H1 (cell line): ENCODE measurements around the gene ASCC2. TPM values are rescaled to one million over a fixed set of nuclear protein-coding genes. Genes with fewer than 3 reads are reported as not detected.

Experiments
- CTCF ChIA-PET: fragments of 300-600 bp; sonication (Branson Sonifier 250); formaldehyde crosslinking; loops from one replicate; lab custom pipeline; 2021; ENCODE audit not compliant: partially characterized antibody; lab: Charles Lee
- POLR2A ChIA-PET: fragments of 300-600 bp; sonication (Branson Sonifier 250); formaldehyde crosslinking; loops from one replicate; lab custom pipeline; 2021; ENCODE audit warnings: inconsistent platforms; ENCODE audit not compliant: partially characterized antibody; lab: Charles Lee
- DNase-seq, 2 experiments: peaks; one replicate each; pipeline versions ENCODE4 v3.0.0 to v3.0.0-alpha.2; 2010 to 2022; ENCODE audit warnings: low spot score in 2 of 2, low read depth in 1 of 2, mixed read lengths in 1 of 2
- FAIRE-seq: peaks from 2 replicates; lab custom pipeline; 2011; peaks lifted over from hg19 to GRCh38; lab: Jason Lieb, UNC
- H2AFZ ChIP-seq: 2 replicates; pipeline ENCODE4 v1.8.1; 2012; ENCODE audit warnings: low read length, inconsistent platforms
- H2AK5ac ChIP-seq: 2 replicates; pipeline ENCODE4 v1.6.1; 2013; ENCODE audit warnings: low read depth, low read length
- H2BK120ac ChIP-seq: replicated peaks from 2 replicates; pipeline ENCODE3; 2013; ENCODE audit warnings: low read depth, low read length, inconsistent platforms
- H2BK12ac ChIP-seq: 2 replicates; pipeline ENCODE4 v1.6.1; 2013; ENCODE audit warnings: low read depth, low read length
- H2BK15ac ChIP-seq: 2 replicates; pipeline ENCODE4 v1.6.1; 2013; ENCODE audit warnings: low read length
- H2BK20ac ChIP-seq: 2 replicates; pipeline ENCODE4 v1.6.1; 2013; ENCODE audit warnings: low read length
- H2BK5ac ChIP-seq: 2 replicates; pipeline ENCODE4 v1.6.1; 2013; ENCODE audit warnings: low read depth, low read length
- H3K14ac ChIP-seq: 2 replicates; pipeline ENCODE4 v1.6.1; 2013; ENCODE audit warnings: inconsistent platforms; ENCODE audit not compliant: insufficient read length
- H3K18ac ChIP-seq: 2 replicates; pipeline ENCODE4 v1.6.1; 2013; ENCODE audit warnings: low read length; ENCODE audit errors: extremely low read depth
- H3K23ac ChIP-seq: 2 replicates; pipeline ENCODE4 v1.6.1; 2013; ENCODE audit warnings: inconsistent platforms; ENCODE audit not compliant: insufficient read length
- H3K23me2 ChIP-seq: 2 replicates; pipeline ENCODE4 v1.6.1; 2013; ENCODE audit warnings: low read depth, low read length
- H3K27ac ChIP-seq: 2 replicates; pipeline ENCODE4 v1.6.1; 2011; ENCODE audit warnings: low read depth, low read length, inconsistent platforms
- H3K27me3 ChIP-seq, 4 experiments: replicated peaks in 1 of 4; 1 replicate in 1 of 4; 2 replicates in 3 of 4; pipeline versions ENCODE4 v1.6.1 to v1.8.1; 2011 to 2013; ENCODE audit warnings: low read length in 3 of 4, mild to moderate bottlenecking in 3 of 4, inconsistent platforms in 2 of 4, mixed read lengths in 2 of 4, moderate library complexity in 1 of 4; ENCODE audit not compliant: control insufficient read depth in 3 of 4, insufficient read depth in 3 of 4; ENCODE audit errors: extremely low read depth in 1 of 4
- H3K36me3 ChIP-seq, 4 experiments: 2 replicates each; pipeline versions ENCODE4 v1.6.1 to v1.8.1; 2011 to 2013; ENCODE audit warnings: mild to moderate bottlenecking in 4 of 4, low read length in 3 of 4, moderate library complexity in 2 of 4, control low read depth in 1 of 4, inconsistent platforms in 1 of 4; ENCODE audit not compliant: insufficient read depth in 4 of 4, control insufficient read depth in 2 of 4
- H3K4ac ChIP-seq: replicated peaks from 2 replicates; pipeline ENCODE3; 2013; ENCODE audit warnings: low read length, low read depth, mixed read lengths, inconsistent platforms; ENCODE audit not compliant: insufficient read length
- H3K4me1 ChIP-seq, 4 experiments: replicated peaks in 1 of 4; 1 replicate in 1 of 4; 2 replicates in 3 of 4; pipeline versions ENCODE4 v1.6.1 to v1.8.1; 2011 to 2013; ENCODE audit warnings: low read length in 3 of 4, inconsistent platforms in 2 of 4, mixed read lengths in 1 of 4; ENCODE audit not compliant: insufficient read depth in 4 of 4, control insufficient read depth in 3 of 4
- H3K4me2 ChIP-seq, 2 experiments: 2 replicates each; pipeline versions ENCODE4 v1.6.1 to v1.8.1; 2011 to 2013; ENCODE audit warnings: low read depth in 2 of 2, low read length in 2 of 2, control low read depth in 1 of 2, inconsistent platforms in 1 of 2, mild to moderate bottlenecking in 1 of 2; ENCODE audit not compliant: insufficient read depth in 1 of 2
- H3K4me3 ChIP-seq, 4 experiments: fragments of 200-600, 300-600 bp in 1 of 4; sonication (generic), shearing (Covaris generic), sonication (Bioruptor Twin) in 1 of 4; 2 replicates each; pipeline versions ENCODE4 v1.5.1 to v1.8.1; 2011 to 2016; ENCODE audit warnings: low read length in 4 of 4, low read depth in 3 of 4, control low read depth in 2 of 4, inconsistent platforms in 2 of 4, mild to moderate bottlenecking in 2 of 4, mixed read lengths in 1 of 4, moderate library complexity in 1 of 4; ENCODE audit not compliant: insufficient read depth in 2 of 4; ENCODE audit errors: extremely low read depth in 1 of 4
- H3K56ac ChIP-seq: replicated peaks from 2 replicates; pipeline ENCODE3; 2013; ENCODE audit warnings: low read depth, mild to moderate bottlenecking, mixed read lengths, low read length, inconsistent platforms; ENCODE audit not compliant: insufficient read length
- H3K79me1 ChIP-seq: 2 replicates; pipeline ENCODE4 v1.6.1; 2013; ENCODE audit warnings: low read depth, low read length, control low read depth
- H3K79me2 ChIP-seq, 2 experiments: 2 replicates each; pipeline versions ENCODE4 v1.6.1 to v1.8.1; 2012 to 2013; ENCODE audit warnings: low read length in 2 of 2, mild to moderate bottlenecking in 2 of 2, inconsistent platforms in 1 of 2; ENCODE audit not compliant: insufficient read depth in 2 of 2, control insufficient read depth in 1 of 2
- H3K9ac ChIP-seq, 4 experiments: replicated peaks in 1 of 4; 1 replicate in 1 of 4; 2 replicates in 3 of 4; pipeline versions ENCODE4 v1.6.1 to v1.8.1; 2011 to 2013; ENCODE audit warnings: low read depth in 3 of 4, low read length in 3 of 4, control low read depth in 2 of 4, mild to moderate bottlenecking in 2 of 4, moderate library complexity in 2 of 4, inconsistent platforms in 1 of 4; ENCODE audit errors: extremely low read depth in 1 of 4
- H3K9me3 ChIP-seq, 2 experiments: 2 replicates each; pipeline versions ENCODE4 v1.6.1 to v1.8.1; 2012 to 2013; ENCODE audit warnings: mild to moderate bottlenecking in 2 of 2, moderate library complexity in 2 of 2, control low read depth in 1 of 2, inconsistent platforms in 1 of 2, low read depth in 1 of 2, low read length in 1 of 2, mixed read lengths in 1 of 2; ENCODE audit not compliant: insufficient read depth in 2 of 2
- H4K20me1 ChIP-seq, 2 experiments: replicated peaks in 1 of 2; 2 replicates each; pipeline versions ENCODE3 to v1.8.1; 2011 to 2013; ENCODE audit warnings: inconsistent platforms in 2 of 2, low read length in 2 of 2, mild to moderate bottlenecking in 1 of 2; ENCODE audit not compliant: insufficient read depth in 2 of 2, control insufficient read depth in 1 of 2
- H4K5ac ChIP-seq: 2 replicates; pipeline ENCODE4 v1.6.1; 2013; ENCODE audit warnings: low read length, low read depth, mixed read lengths, inconsistent platforms; ENCODE audit not compliant: insufficient read length
- H4K8ac ChIP-seq: 2 replicates; pipeline ENCODE4 v1.8.0; 2013; ENCODE audit warnings: mild to moderate bottlenecking, moderate library complexity, low read length, inconsistent platforms; ENCODE audit not compliant: insufficient read depth; ENCODE audit errors: extremely low read depth
- H4K91ac ChIP-seq: replicated peaks from 2 replicates; pipeline ENCODE3; 2013; ENCODE audit warnings: low read length, mixed read lengths, inconsistent platforms; ENCODE audit not compliant: insufficient read length
- BRCA1 ChIP-seq: IDR thresholded peaks from 2 replicates; pipeline ENCODE4 v1.6.1; 2012; ENCODE audit warnings: low read depth, low read length, improper control_type of control experiment
- CTBP2 ChIP-seq: IDR thresholded peaks from 2 replicates; pipeline ENCODE4 v1.7.0; 2011; ENCODE audit warnings: borderline replicate concordance, mild to moderate bottlenecking, moderate library complexity, mixed read lengths, low read length; ENCODE audit not compliant: insufficient read depth, insufficient read length
- EZH2 ChIP-seq: fragments of 200-600 bp; sonication (generic); IDR thresholded peaks from 2 replicates; pipeline ENCODE4 v1.7.1; 2012; ENCODE audit warnings: low read depth, mild to moderate bottlenecking, moderate library complexity, low read length, inconsistent platforms; ENCODE audit not compliant: severe bottlenecking
- NANOG ChIP-seq: IDR thresholded peaks from 2 replicates; pipeline ENCODE4 v1.6.1; 2011; ENCODE audit warnings: low read length, low read depth, mild to moderate bottlenecking, inconsistent platforms; ENCODE audit not compliant: insufficient read depth, poor library complexity, severe bottlenecking
- NRF1 ChIP-seq: IDR thresholded peaks from 2 replicates; pipeline ENCODE4 v1.6.1; 2011; ENCODE audit warnings: mild to moderate bottlenecking, low read depth, low read length, improper control_type of control experiment
- RBBP5 ChIP-seq: IDR thresholded peaks from 2 replicates; pipeline ENCODE4 v1.7.1; 2012; ENCODE audit warnings: low read depth, mild to moderate bottlenecking, inconsistent platforms, low read length, moderate library complexity, borderline replicate concordance
- SRF ChIP-seq: IDR thresholded peaks from 2 replicates; pipeline ENCODE4 v1.6.1; 2011; ENCODE audit warnings: mild to moderate bottlenecking, low read depth, low read length, moderate library complexity
- WGBS, 2 experiments: shearing (Covaris generic) in 1 of 2; methylation state at CpG; one replicate each; pipeline versions ENCODE4 v1.1.6 to v1.1.7; 2013 to 2015; ENCODE audit warnings: low lambda C conversion rate in 2 of 2, mixed read lengths in 2 of 2, inconsistent platforms in 1 of 2, low coverage in 1 of 2, missing lambda C conversion rate in 1 of 2; ENCODE audit not compliant: insufficient replicate concordance in 2 of 2, insufficient coverage in 1 of 2, insufficient read length in 1 of 2; ENCODE audit errors: extremely low coverage in 1 of 2, missing lambda C conversion rate in 1 of 2; 5-methylcytosine and 5-hydroxymethylcytosine counted together
- polyA plus RNA-seq, 7 experiments: library from polyadenylated mRNA; depleted of rRNA in 3 of 7; stranded (reverse) in 5 of 7; unstranded in 2 of 7; fragments of >200 nt in 5 of 7; fragments of 200-250 nt in 2 of 7; gene quantifications; 1 replicate in 5 of 7; 2 replicates in 1 of 7; 4 replicates in 1 of 7; pipeline versions ENCODE4 v1.2.1 to v1.2.3, GENCODE V29; 2011 to 2013; ENCODE audit warnings: missing spikeins in 2 of 7, mixed read lengths in 2 of 7
- total RNA-seq: library from RNA; stranded (reverse); fragmentation: NEBNext Ultra II Directional; extraction: Animal tissue kit (Norgen Biotek cat#: 25700); gene quantifications from 2 replicates; pipeline ENCODE4 v1.2.1, GENCODE V29; 2021

Gene ASCC2
- total and polyA plus RNA-seq, 2 of the 8 experiments (the other 6 are each of a cell fraction or from before 2014, with no cell fraction given), result 35.0 to 35.8 TPM

- WGBS, 2 experiments, result 92% methylated on average over 8 of the region's 8 CpGs; no CpG with 5 or more reads in 1 of the 2 experiments
- Histone ChIP-seq H2BK20ac (no peak overlapping the region), H3K36me3 (no peaks in the 10 kb centered on the region), H4K20me1 (no peaks in the 10 kb centered on the region), H3K18ac (no peak overlapping the region), H3K27ac (no peak overlapping the region), H2AFZ (no peak overlapping the region), H3K23me2 (no peaks in the 10 kb centered on the region), H2BK120ac (no peak overlapping the region), H2BK15ac (no peak overlapping the region), H3K56ac (no peak overlapping the region), H3K4ac (no peak overlapping the region), H3K14ac (no peak overlapping the region), H2AK5ac (no peak overlapping the region), H3K79me2 (no peaks in the 10 kb centered on the region), H3K23ac (no peak overlapping the region), H3K9me3 (no peaks in the 10 kb centered on the region), H4K91ac (no peak overlapping the region), H2BK5ac (no peak overlapping the region), H3K9ac (no peak overlapping the region), H3K79me1 (no peaks in the 10 kb centered on the region; the same call in 1 of the 2 replicates), H4K5ac (no peak overlapping the region), H2BK12ac (no peak overlapping the region), H4K8ac (no peak overlapping the region; the same call in 1 of the 2 replicates), H3K27me3 (no peaks in the 10 kb centered on the region), H3K4me1 (no peaks in the 10 kb centered on the region; a peak in 1 of 7 replicates), H3K4me3 (no peak overlapping the region), H3K4me2 (no peak overlapping the region)
- POLR2A ChIA-PET, result no interaction called here
- FAIRE-seq (no peak), DNase-seq (no peak)
- TF ChIP-seq NANOG (no peak), CTBP2 (no peak), EZH2 (no peak), BRCA1 (no peak), RBBP5 (no peak), SRF (no peak), NRF1 (no peak)
- CTCF ChIA-PET, result interaction anchor here (1.1 to 2.0 kb wide), 6 partner anchors 9 to 119 kb away, joined by 3 to 6 read pairs (median 4); no protein-coding TSS in a partner anchor
These were observed 93.2 kb downstream of the ASCC2 start for GRCh38 chr22:29744902-29745301.
